Frontal cortex (tissue), 4 donors: Measurements from ENCODE around the gene NCR1. TPM values are rescaled to one million over a fixed set of nuclear protein-coding genes. Genes with fewer than 3 reads are reported as not detected.
"Not testable (repeated sequence)": the region's sequence is repeated elsewhere in the genome, so short reads cannot be mapped to it uniquely, and the experiment has no call there.

Experiments used
- DNase-seq, 2 donors: peaks; one replicate each; pipeline ENCODE4 v3.0.0; 2012; ENCODE audit warnings: low spot score in 2 of 2
- FAIRE-seq: peaks from 2 replicates; lab custom pipeline; 2012; peaks lifted over from hg19 to GRCh38; lab: Jason Lieb, UNC
- total RNA-seq: library from RNA; depleted of rRNA; stranded (reverse); fragments of >200 nt; gene quantifications from one replicate; pipeline ENCODE4 v1.2.3, GENCODE V29; 2014
- donor health status: control.
- donor health status: control.
- donor health status: control.

The NCR1 gene, protein sequence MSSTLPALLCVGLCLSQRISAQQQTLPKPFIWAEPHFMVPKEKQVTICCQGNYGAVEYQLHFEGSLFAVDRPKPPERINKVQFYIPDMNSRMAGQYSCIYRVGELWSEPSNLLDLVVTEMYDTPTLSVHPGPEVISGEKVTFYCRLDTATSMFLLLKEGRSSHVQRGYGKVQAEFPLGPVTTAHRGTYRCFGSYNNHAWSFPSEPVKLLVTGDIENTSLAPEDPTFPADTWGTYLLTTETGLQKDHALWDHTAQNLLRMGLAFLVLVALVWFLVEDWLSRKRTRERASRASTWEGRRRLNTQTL
- not detected for total RNA-seq

DNA sequence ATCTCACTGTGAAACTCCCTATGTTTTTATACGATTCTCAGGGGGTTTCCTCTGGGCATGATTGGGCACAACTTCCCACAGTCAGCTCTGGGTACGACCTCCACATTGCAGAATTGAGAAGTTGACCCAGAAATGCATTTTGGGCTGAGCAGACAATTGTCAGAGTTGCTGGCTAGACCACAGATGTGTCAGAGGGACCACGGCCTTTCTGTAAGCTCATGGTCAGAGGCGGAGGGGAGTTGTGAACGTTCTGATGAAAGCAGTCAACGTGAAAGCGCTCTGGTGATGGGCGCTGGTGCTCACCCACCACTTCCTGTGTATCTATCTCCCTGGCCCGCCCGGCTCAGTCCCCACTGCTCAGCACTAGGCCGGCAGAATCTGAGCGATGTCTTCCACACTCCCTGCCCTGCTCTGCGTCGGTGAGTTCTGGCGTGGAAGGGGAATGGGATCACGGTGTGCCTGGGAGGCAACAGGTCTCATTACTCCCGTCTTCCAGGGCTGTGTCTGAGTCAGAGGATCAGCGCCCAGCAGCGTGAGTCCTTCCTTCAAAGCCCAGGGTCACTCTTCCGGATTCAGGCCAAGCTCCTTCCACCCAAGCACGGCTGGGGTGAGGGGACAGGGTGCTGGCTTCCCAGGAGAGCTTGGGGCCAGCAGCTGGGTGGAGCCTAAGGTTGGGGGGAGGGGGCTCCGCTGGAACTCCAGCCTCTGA is at the start of gene NCR1:
NCR1 (plus strand) TSS at position 346 of the 709 bp plus-strand sequence; CDS start at position 386, 40 bp downstream.
- DNase-seq, result no peak
- FAIRE-seq, result no peak

DNA sequence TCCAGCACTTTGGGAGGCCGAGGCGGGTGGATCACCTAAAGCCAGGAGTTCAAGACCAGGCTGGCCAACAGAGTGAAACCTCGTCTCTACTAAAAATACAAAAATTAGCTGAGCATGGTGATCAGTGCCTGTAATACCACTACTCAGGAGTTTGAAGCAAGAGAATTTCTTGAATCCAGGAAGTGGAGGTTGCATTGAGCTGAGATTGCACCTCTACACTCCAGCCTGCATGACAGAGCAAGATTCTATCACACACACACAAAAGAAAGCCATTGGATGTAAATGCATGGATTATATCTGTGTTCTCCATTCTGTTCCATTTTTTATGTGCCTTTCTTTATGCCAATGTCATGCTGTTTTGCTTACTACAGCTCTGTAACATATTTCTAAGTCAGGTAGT is 47.5 kb upstream of the NCR1 start:
- not testable (repeated sequence) for FAIRE-seq, DNase-seq

DNA sequence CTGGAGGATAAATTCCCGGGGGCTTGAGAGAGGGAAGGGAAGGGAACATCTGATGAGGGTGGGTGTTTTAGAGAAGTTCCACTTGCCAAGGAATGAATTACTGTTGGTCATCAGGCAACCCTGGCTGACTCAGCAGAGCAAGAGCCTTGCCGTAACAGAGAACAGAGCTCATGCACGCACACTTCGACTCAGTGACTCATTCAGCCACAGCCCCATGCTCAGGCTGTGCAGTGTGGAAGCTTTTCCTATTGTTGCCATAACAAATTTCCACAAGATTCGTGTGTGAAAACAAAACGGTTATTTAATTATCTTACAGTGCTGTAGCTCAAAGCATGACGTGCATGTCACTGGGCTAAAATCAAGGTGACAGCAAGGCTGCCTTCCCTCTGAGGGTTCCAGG is 46.5 kb upstream of the NCR1 start:
- DNase-seq, FAIRE-seq: not testable (repeated sequence)

DNA sequence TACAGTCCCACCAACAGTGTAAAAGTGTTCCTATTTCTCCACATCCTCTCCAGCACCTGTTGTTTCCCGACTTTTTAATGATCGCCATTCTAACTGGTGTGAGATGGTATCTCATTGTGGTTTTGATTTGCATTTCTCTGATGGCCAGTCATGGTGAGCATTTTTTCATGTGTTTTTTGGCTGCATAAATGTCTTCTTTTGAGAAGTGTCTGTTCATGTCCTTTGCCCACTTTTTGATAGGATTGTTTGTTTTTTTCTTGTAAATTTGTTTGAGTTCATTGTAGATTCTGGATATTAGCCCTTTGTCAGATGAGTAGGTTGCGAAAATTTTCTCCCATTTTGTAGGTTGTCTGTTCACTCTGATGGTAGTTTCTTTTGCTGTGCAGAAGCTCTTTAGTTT is 42.5 kb upstream of the NCR1 start:
- not testable (repeated sequence) for DNase-seq

DNA sequence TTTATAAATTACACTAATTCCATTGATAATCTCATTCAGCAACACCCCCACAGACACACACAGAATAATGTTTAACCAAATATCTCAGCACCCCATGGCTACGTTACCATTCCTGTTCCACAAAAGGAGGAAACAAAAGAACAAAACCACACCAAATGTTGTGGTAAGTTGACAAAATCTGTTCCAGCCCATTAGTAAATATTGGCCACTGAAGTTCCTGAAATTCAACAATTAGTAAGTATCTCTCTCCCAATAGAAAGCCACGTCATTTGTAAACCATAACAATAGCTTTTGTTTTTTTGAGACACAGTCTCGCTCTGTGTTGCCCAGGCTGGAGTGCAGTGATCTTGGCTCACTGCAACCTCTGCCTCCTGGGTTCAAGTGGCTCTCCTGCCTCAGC is 34.3 kb upstream of the NCR1 start:
- FAIRE-seq (no peak), DNase-seq (no peak)

More for the DNA sequence above, 42.5 kb upstream of the NCR1 start:
- FAIRE-seq, result not testable (repeated sequence)

DNA sequence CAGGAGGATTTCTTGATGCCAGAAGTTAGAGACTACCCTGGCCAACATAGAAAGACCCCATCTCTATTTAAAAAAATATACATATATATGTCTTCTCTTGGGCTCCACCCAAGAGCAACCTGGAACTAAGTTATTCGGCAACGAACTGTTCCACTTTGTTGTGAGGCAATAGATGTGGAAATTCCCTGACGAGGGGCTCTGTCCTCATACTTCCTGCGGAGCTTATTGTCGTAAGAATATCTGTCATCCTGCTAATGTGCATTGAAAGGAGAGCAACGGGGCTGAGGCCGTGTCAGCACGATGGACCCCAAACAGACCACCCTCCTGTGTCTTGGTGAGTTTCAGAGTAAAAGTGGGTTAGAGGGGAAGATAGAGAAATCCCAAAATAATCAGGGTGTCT is 32.0 kb upstream of the NCR1 start, which contains the start of gene FCAR:
FCAR (plus strand) TSS at position 246 of the 400 bp plus-strand sequence; CDS start at position 301, 55 bp downstream.
- no peak for DNase-seq
- no peak for FAIRE-seq

DNA sequence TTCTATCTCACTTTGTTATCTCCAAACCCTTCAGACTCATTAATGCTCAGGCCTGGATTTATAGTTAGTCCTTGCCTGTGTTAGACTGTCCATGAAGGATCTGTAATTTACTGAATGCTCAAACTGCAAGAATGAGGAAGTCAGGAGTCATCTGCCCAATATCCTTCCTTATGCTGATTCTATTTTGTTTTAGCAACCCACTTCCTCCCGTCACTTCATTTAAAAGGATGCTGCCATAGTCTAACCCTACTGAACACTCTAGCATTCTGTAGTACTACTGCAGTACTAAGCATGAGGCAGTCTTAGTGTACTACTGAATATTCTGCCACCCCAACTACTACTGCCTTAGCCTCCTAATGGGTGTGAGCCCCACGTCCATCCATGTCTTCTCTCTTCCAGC is 30.4 kb upstream of the NCR1 start:
- no peak for FAIRE-seq
- DNase-seq, result no peak

DNA sequence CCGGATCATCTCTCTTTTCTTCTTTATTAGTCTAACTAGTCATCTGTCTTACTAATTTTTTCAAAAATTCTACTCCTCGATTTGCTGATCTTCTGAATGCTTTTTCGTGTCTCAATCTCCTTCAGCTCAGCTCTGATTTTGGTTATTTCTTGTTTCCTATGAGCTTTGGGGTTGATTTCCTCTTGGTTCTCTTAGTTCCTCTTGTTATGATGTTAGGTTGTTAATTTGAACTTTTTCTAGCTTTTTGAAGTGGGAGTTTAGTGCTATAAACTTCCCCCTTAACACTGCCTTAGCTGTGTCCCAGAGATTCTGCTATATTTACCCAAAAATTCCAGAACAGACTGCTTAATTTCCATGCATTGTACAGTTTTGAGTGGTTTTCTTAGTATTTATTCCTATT is 28.5 kb upstream of the NCR1 start:
- FAIRE-seq (no peak), DNase-seq (no peak)

DNA sequence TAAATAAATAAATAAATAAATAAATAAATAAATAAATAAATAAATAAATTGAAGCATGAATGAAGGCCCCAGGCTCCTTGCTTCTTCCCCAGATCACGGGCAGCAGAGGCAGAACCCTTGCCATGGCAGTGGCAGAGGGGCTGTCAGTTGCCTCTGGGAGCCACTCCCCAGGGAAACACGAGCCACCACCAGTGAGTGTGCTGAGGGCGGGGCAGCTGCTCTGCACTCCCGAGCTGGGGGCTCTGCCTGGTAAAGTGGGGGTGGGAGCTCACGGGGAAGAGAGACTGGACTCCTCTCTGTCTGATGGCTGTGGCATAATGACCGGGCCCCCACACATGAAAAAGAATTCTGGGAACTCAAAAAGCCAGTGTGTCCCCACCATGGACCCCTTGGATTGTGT is 24.1 kb upstream of the NCR1 start:
- DNase-seq (no peak), FAIRE-seq (no peak)

DNA sequence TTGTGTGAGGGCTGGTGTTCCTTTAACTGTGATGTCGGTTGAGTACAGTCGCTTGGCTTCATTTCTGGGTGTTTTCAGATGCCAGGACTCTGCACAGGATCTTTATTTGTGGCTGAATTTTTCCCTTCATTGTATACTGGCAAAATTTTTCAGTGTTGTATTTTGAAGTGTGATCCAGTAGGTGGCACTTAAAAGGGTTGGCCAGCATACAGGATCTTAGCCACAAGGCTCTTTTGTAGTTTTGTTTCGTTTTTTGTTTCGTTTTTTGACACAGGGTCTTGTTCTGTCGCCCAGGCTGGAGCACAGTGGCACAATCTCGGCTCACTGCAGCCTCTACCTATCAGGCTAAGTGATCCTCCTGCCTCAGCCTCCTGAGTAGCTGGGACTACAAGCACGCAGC is 23.2 kb upstream of the NCR1 start:
- DNase-seq (no peak), FAIRE-seq (no peak)

DNA sequence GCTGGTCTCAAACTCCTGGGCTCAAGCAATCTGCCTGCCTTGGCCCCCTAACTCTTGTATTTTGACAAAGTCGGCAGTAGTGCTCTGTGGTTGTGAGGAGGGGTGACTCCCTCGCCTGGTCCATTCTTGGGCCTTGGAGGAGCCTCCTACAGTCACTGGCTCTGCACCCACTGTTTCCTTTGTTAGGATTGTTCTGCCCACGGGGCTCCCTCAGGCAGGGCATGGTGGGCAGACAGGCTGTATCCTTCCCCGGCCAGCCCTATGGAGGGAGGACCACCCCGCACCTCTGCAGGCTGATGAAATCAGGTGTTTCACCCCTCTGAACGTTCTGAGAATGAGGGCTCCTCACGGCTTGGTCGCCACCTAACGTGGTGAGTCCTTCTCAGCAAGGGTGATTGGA is 22.7 kb upstream of the NCR1 start:
- DNase-seq (no peak), FAIRE-seq (no peak)

DNA sequence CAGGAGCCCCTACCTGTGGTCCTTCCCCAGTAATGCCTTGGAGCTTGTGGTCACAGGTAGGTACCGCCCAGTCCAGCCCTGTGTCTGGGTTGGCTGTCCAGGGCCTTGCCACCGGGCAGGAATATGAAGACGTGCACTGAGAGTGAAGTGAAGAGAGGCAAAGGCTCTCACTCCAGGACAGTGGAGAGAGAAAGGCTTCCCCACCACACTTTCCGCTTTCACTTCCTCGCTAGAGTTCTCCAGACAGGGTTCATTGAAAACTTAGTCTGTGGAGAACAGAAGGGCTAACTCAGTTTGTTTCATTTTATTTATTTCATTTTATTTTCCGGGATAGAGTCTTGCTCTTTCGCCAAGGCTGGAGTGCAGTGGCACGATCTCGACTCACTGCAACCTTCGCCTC is 17.7 kb upstream of the NCR1 start:
- FAIRE-seq (no peak), DNase-seq (no peak)

DNA sequence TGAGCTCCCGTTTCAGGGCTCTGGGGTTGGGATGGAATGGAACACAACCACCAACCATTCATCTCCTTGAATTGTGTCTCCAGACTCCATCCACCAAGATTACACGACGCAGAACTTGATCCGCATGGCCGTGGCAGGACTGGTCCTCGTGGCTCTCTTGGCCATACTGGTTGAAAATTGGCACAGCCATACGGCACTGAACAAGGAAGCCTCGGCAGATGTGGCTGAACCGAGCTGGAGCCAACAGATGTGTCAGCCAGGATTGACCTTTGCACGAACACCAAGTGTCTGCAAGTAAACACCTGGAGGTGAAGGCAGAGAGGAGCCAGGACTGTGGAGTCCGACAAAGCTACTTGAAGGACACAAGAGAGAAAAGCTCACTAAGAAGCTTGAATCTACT is 16.4 kb upstream of the NCR1 start:
- no peak for FAIRE-seq
- no peak for DNase-seq

DNA sequence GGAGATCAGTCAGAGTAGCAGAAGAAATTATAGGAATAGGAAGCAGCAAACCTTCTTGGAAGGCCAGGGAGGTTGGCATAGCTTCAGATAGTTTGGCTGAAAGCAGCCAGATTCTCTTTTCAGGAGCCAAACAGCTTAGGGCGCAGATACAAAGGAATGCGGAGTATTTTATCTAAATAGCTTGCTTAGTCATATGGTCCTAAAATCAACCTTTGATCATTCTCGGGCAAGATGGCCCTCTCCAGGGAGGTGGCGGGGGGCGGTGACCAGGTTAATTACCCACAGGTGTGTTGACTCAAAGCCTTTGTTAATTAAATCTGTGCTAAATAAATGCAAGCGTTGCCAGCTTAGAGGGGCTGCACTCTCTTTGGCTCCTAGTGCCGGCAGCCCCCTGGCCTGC is 12.5 kb upstream of the NCR1 start:
- FAIRE-seq, result no peak
- DNase-seq, result no peak

DNA sequence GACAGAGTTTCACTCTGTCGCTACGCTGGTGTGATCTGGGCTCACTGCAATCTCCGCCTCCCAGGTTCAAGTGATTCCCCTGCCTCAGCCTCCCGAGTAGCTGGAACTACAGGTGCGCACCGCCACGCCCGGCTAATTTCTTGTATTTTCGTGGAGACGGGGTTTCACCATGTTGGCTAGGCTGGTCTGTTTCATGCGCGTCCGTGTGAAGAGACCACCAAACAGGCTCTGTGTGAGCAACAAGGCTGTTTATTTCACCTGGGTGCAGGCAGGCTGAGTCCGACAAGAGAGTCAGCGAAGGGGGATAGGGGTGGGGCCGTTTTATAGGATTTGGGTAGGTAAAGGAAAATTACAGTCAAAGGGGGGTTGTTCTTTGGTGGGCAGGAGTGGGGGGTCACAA is 11.8 kb upstream of the NCR1 start:
- DNase-seq, FAIRE-seq: not testable (repeated sequence)

DNA sequence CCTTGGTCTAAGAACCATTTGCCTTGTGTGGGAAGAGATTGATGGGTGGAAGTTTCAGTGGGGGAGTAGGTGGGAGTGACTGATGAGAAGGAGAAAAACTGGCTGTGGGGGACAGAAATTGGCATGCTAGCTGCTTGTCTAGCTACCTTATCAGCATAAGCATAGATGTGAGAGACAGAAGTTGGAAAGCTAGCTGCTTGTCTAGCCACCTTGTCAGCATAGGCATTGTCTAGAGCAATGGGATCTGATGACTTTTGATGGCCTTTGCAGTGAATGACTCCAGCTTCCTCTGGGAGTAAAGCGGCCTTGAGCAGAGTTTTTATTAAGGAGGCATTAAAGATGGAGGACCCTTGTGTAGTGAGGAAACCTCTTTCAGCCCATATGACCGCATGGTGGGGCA is 9.9 kb upstream of the NCR1 start:
- FAIRE-seq (no peak), DNase-seq (no peak)

DNA sequence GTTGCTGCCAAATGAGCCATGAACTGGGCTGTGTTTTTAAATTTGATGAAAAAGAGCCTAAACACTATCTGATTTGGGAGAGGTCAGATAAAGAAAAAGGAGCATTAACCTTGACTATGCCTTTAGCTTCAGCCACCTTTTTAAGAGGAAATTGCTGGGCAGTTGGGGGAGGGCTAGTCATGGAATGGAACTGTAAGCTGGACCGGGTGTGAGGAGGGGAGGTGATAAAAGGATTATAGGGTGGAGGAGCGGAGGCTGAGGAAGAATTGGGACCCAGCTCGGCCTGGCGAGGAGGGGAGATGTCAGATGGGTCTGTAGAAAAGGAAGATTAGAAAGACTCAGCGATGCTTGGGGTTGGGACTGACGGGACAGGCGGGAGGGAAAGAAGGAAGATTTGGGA is 7.3 kb upstream of the NCR1 start:
- DNase-seq, FAIRE-seq: not testable (repeated sequence)

DNA sequence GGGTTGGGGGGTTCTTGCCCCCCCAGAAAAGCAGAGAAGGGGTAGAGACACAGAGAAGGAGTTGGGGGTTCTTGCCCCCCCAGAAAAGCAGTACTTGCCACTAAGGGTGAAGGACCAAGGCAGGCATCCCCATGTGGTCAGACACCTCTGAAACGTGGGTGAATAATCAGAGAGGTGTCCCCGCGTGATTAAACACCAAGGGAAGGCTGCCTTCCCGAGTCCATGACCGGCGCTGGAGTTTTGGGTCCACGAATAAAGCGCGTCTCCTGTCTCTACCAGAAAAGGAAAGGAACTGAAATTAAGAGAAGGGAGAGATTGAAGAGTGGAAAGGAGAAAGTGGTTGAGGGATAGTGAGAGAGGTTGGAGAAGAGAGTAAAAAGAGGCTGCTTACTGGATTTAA is 6.3 kb upstream of the NCR1 start:
- not testable (repeated sequence) for DNase-seq, FAIRE-seq

DNA sequence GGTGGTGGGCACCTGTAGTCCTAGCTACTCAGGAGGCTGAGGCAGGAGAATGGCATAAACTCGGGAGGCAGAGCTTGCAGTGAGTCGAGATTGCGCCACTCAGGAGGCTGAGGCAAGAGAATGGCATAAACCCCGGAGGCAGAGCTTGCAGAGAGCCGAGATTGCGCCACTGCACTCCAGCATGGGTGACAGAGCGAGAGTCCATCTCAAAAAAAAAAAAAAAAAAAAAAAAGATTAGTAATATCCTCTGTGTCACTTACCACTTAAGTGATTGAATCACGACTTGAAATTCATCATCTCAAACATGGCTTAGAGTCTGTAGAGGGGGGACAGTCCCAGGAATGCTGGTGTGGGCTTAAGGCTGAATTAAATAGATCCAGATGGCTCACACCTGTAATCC is 4.8 kb upstream of the NCR1 start:
- DNase-seq, FAIRE-seq: not testable (repeated sequence)

DNA sequence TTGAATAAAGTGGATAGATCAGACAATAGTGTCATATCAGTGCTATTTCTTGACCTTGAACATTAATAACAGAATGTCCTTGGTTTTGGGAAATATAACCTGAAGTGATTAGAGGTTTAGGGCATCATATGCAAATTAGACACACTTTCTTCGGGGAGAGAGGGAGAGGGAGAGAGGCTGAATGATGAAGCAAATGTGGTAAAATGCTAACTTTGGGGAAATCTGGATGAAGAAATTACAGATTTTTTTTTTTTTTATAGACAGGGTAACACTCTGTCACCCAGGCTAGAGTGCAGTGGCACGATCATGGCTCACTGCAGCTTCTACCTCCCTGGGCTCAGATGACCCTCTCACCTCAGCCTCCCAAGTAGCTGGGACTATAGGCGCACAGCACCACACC is 3.9 kb upstream of the NCR1 start:
- FAIRE-seq (no peak), DNase-seq (no peak)

DNA sequence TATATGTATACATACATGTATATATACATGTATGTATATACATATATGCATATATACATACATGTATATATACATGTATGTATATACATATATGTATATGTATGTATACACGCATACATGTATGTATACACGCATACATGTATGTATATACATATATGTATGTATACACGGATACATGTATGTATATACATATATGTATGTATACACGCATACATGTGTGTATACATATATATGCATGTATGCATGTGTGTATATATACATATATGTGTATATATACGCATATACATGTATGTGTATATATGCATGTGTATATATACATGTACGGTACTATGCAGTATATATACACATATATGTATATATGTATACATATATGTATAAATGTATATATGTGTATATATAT is 2.6 kb upstream of the NCR1 start:
- FAIRE-seq, result peak; percentile 17
- no peak for DNase-seq
